HK-2 (cell line): Measurements from ENCODE around the gene LMLN.
"Not testable (repeated sequence)": the region's sequence is repeated elsewhere in the genome, so short reads cannot be mapped to it uniquely, and the experiment has no call there.

ENCODE experiments used
- DNase-seq: peaks from one replicate; pipeline ENCODE4 v3.0.0-alpha.2; 2018; ENCODE audit not compliant: unreplicated experiment

Gene LMLN

GRCh38 chr3:197959891-197960693 is at the start of gene LMLN:
Gene LMLN (plus strand): TSS chr3:197960217. CDS start chr3:197960246, 29 bp downstream.
- peak; percentile 96 for DNase-seq

GRCh38 chr3:197912741-197913476 is 47.1 kb upstream of the LMLN start:
- no peak for DNase-seq

GRCh38 chr3:197913641-197914380 is 46.2 kb upstream of the LMLN start:
- DNase-seq, result no peak

- not testable (repeated sequence) for DNase-seq
These were observed 38.4 kb upstream of the LMLN start for GRCh38 chr3:197921429-197922275.

- no peak for DNase-seq
These were observed 33.6 kb upstream of the LMLN start for GRCh38 chr3:197926418-197926817.

- DNase-seq, result not testable (repeated sequence)
These were observed 32.4 kb upstream of the LMLN start for GRCh38 chr3:197927578-197927977.

- DNase-seq, result no peak
These were observed 23.1 kb upstream of the LMLN start for GRCh38 chr3:197936819-197937384.

GRCh38 chr3:197940745-197941384 is 19.2 kb upstream of the LMLN start:
- DNase-seq, result no peak

- no peak for DNase-seq
These were observed 17.0 kb upstream of the LMLN start for GRCh38 chr3:197942956-197943556.

GRCh38 chr3:197949191-197949777 is 10.7 kb upstream of the LMLN start:
- DNase-seq, result no peak

- peak; percentile 92 for DNase-seq
These were observed 10.0 kb upstream of the LMLN start, which contains the start of gene RPL35A for GRCh38 chr3:197949778-197950676. Gene RPL35A (plus strand): TSS chr3:197950190. CDS start chr3:197950968, 778 bp downstream.

GRCh38 chr3:197950677-197951061 is 9.3 kb upstream of the LMLN start:
- no peak for DNase-seq

- DNase-seq, result no peak
These were observed 8.5 kb upstream of the LMLN start for GRCh38 chr3:197951392-197951990.

- no peak for DNase-seq
These were observed 7.6 kb upstream of the LMLN start for GRCh38 chr3:197952440-197952839.

GRCh38 chr3:197953325-197953724 is 6.7 kb upstream of the LMLN start:
- no peak for DNase-seq

GRCh38 chr3:197953881-197954280 is 6.1 kb upstream of the LMLN start:
- no peak for DNase-seq

GRCh38 chr3:197955892-197956477 is 4.0 kb upstream of the LMLN start:
- DNase-seq, result no peak

- DNase-seq, result no peak
These were observed 3.4 kb upstream of the LMLN start for GRCh38 chr3:197956626-197956988.
